GM18507 (cell line): ENCODE measurements around the gene CALML3.
"Not testable (repeated sequence)": the region's sequence is repeated elsewhere in the genome, so short reads cannot be mapped to it uniquely, and the experiment has no call there.

ENCODE experiments used
- DNase-seq: peaks from one replicate; pipeline ENCODE4 v3.0.0; 2011; ENCODE audit warnings: low read depth; ENCODE audit not compliant: insufficient read length; ENCODE audit errors: extremely low spot score
- FAIRE-seq: peaks from 2 replicates; lab custom pipeline; 2011; peaks lifted over from hg19 to GRCh38; lab: Jason Lieb, UNC

CALML3 gene

DNA sequence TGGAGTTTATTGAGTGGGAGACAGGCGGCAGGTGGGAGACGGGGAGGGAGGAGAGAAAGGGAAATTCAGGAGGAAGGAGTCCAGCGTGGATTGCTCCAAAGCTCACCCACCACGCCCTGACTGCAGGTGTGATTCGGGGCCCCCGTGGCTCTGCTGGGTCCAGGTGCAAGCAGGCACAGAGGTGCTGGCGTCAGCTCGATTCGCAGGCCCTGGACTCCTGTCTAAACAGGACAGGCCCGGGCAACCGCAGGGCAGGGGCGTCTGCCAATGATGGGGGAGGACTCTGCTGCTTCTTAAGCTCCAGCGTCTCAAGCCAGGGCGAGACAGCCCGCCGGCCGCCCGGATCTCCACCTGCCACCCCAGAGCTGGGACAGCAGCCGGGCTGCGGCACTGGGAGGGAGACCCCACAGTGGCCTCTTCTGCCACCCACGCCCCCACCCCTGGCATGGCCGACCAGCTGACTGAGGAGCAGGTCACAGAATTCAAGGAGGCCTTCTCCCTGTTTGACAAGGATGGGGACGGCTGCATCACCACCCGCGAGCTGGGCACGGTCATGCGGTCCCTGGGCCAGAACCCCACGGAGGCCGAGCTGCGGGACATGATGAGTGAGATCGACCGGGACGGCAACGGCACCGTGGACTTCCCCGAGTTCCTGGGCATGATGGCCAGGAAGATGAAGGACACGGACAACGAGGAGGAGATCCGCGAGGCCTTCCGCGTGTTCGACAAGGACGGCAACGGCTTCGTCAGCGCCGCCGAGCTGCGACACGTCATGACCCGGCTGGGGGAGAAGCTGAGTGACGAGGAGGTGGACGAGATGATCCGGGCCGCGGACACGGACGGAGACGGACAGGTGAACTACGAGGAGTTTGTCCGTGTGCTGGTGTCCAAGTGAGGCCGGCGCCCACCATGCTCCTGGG, at the start of gene CALML3:
TSS of gene CALML3 (plus strand) at position 321 of the 920 bp plus-strand sequence. CDS start at position 446, 125 bp downstream.
- DNase-seq (no peak), FAIRE-seq (no peak)

DNA sequence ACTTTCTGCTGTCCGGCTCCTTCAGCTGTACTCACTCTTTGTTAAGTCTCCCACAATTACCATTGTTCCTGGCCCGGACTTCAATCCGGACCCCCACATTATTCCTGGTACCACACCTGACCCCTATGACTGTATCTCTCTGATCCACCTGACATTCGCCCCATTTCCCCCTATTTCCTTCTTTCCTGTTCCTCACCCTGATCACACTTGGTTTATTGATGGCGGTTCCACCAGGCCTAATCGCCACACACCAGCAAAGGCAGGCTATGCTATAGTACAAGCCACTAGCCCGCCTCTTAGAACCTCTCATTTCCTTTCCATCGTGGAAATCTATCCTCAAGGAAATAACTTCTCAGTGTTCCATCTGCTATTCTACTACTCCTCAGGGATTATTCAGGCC, 49.7 kb upstream of the CALML3 start:
- FAIRE-seq, DNase-seq: not testable (repeated sequence)

DNA sequence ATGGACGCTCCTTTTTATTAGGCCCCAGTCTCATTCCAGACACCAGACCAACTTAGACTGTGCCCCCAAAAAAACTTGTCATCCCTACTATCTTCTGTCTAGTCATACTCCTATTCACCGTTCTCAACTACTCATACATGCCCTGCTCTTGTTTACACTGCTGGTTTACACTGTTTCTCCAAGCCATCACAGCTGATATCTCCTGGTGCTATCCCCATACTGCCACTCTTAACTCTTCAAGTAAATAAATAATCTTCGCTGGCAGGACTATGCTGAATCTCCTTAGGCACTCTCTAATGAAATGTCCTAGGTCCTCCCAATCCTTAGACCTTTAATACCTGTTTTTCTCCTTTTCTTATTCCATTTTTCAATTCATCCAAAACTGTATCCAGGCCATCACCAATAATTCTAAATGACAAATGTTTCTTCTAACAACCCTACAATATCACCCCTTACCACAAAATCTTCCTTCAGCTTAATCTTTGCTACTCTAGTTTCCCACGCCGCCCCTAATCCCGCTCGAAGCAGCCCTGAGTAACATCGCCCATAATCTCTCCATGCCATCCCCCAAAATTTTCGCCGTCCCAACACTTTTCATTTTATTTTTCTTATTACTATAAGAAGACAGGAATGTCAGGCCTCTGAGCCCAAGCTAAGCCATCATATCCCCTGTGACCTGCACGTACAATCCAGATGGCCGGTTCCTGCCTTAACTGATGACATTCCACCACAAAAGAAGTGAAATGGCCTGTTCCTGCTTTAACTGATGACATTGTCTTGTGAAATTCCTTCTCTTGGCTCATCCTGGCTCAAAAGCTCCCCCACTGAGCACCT, 48.6 kb upstream of the CALML3 start:
- not testable (repeated sequence) for FAIRE-seq, DNase-seq

DNA sequence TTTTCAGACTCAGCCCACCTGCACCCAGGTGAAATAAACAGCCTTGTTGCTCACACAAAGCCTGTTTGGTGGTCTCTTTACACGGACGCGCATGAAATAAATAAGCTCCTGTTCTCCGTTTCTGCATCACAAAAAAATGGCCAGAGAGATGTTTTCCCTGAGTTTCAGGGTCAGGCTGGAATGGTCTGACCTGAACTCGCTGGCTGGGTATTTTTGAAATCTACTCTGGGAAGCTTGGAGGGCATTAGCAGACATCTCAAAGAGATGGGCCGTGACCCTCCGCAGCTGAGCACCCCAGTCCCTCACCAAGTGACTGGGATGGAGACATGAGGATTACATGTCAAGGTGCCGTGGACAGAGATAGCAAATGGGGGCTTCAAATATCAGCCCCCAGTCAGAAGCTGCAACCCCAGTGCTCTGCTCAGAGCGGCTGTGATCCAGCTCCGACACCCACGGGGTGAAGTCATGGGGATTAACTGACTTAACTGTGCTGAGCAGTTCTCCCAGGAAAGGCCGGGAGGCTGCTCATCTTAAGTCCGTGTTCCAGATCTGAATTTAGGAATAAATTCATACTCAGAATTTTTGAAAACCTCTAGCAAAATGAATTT, 47.7 kb upstream of the CALML3 start:
- FAIRE-seq = no peak
- DNase-seq = no peak

DNA sequence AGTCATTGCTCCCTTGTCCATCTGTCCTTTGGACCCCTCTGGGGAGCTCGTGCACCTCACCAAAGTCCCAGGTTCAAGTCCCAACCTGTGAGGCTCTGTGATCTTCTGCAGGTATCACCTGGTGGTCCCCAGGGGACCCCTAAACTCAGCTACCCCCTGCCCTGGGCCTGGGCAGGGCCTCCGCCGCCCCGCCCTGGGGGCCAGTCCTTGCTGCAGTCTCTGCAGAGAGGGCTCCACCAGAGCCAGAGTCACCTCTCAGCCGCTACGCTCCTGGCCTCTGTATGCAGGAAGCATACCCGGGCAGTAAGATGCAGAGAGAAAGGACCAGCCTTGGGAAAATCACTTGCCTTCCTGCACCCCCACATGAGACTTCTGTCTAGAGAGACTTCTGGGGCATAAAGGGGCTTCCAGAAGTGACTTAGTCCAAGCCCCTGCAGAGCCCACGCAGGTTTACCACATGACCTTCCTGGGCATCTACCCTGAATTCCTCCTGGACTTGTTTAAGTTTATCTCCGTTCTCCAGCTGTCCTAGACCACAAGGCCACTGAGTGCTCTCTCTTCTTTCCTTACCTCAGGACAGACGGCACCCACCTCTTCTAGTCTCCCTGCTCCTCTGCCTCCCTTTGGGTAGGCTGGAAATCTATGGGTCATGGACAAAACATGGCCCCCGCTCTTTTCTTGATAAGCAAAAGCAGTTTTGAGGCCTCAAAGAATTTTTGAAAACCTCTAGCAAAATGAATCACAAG, 46.6 kb upstream of the CALML3 start:
- DNase-seq = no peak

DNA sequence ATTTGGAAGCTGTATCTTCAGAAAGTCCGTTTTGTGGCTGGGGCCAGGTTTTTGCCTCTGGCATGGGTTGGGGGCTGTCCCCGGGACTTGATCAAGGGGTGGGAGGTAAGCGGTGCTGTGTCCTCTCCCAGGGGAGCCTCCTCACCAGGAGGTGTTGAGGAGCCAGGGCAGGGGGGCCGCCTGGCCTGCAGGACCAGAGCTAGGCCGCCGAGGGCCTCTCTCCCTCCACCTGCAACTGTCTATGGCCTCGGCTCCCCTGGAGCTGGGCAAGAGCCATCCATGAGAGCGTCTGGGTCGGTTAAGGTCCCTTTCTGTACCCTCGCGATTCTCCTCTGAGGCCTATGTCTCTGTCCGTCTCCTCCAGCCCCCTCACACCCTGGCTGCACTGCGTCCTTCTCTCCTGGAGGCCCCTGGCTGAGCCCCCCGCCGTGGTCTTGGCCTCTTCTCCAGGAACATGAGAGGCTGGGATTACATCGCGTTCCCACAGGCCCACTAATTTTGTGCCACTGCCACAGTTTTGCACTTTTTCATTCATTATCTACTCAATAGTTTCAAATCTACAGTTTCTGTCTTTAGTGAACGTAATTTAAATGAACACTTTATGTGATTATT, 46.0 kb upstream of the CALML3 start:
- no peak for DNase-seq
- no peak for FAIRE-seq

More for the DNA sequence above, 46.6 kb upstream of the CALML3 start:
- no peak for FAIRE-seq

DNA sequence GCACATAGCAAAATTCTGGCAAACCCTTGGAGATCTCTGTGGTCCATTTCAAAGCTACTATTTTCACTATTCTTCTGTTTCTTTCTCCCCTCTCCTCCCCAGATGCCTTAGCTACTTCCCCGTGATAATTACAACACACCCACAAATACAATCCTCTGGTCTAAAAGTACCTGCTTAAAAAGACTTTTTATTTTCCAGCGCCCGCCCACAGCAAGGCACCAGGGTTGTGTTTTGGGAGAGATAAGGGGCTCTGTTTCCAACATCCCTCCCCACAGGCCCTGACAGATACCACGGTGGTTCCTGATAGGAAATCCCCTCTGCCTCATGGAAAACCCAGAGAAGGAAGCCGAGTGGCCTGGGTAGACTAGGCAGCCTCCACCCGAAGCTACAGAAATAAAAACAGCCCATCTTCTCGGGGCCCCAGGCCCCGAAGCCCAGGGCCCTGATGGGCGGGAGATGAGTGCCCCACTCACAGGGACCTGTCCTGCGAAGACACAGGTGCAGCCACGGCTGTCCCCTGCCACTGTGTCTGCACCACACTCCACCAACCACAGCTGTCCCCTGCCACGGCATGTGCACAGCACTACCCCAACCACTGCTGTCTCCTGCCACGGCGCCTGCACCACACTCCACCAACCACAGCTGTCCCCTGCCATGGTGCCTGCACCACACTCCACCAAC, 45.1 kb upstream of the CALML3 start:
- DNase-seq (no peak), FAIRE-seq (no peak)

DNA sequence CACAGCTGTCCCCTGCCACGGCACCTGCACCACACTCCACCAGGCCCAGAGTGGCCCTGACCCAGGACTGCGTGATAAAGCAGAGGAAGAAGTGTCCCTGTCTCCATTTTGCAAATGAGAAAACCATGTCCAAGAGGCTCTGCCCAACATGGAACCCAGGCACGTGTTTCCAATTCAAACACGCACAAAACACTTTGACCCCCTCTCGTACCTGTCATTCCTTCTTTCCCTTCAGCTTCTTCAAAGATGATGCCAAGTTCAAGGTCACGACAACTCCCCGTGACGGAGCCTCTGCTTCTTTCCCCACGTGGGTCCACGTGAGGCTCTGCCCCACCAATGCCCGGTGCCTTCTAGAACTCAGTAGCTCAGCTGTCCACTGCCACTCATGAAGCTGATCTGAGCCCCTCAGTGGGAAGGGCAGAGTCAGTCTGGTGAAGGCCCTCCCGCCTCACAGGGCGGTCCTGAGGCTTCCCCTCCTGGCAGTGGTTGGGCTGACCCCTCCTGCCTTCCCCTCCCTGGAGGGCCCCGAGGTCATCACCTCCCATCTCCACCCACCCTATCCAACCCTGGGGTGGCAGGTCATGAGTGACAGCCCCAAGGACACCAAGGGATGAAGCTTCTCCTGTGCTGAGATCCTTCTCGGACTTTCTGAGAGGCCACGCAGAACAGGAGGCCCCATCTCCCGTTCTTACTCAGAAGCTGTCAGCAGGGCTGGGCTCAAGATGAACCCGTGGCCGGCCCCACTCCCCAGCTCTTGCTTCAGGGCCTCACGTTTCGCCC, 44.4 kb upstream of the CALML3 start:
- no peak for DNase-seq
- FAIRE-seq = no peak

DNA sequence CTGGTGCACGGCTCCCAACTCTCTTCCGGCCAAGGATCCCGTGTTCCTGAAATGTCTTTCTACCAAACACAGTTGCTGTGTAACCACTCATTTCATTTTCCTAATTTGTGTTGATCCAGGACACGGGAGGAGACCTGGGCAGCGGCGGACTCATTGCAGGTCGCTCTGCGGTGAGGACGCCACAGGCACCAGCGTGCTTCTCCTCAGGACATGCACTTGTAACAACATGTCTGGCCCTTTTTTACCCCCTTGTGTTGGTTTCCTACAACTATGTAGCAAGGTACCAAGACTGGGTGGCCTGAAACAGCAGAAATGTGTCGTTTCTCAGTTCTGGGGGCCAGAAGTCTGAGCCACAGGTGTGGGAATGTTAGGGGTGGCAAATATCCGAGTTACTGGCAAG, 43.6 kb upstream of the CALML3 start:
- FAIRE-seq = no peak
- DNase-seq = no peak

DNA sequence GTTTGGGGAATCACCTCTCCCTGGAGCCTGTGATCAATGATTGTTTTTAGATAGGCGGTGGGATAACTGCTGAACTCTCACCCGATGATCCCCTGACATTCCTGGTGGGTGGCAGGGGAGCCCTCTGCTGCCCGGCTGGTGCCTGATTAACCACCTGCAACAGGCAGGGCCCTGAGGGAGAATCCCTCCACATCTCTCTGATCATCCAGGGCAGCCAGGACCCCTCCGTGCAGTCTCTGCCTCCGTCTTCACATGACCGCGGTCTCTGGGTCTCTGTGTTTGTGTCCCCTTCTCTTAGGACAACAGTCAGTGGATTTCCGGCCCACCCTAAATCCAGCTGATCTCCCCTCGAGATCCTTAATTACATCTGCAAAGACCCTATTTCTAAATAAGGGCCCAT, 42.7 kb upstream of the CALML3 start:
- no peak for FAIRE-seq
- DNase-seq = no peak

DNA sequence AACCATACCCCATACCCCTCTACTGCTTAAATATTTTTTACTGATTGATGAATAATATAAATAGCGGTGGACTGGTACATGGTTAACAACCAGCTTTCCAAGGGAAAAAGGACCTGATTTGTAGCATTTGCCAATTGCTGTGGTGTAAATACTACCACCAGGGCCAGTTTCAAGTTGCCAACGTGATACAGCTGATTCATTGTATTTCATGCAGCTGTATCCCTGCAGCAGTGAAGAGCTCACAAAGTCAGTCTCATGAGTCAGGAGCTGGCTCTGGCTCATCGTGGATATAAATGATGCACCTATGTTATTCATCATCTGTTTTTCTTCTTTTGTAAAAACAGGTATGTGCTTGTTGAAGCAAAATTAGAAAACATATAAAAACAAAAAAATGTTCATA, 40.6 kb upstream of the CALML3 start:
- no peak for FAIRE-seq

DNA sequence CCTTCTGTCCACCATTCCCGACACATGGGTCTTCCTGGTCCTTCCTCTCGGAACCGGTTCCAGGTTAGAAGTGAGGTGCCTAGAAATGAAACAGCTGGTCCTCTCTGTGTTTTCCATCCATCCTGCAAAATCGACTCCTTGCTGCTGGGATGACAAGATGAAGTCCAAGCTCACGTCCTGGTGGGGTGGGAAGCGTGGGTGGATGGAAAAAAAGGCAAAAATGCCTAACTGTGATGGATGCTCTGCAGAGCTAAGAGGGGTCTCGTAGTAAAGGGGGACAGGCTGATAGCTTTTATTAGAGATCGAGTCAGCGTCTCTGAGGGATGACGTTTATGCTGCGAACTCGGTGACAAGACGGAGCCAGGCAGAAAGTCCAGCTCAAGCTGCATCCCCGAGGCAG, 39.5 kb upstream of the CALML3 start:
- DNase-seq = no peak

More for the DNA sequence above, 40.6 kb upstream of the CALML3 start:
- DNase-seq = no peak

DNA sequence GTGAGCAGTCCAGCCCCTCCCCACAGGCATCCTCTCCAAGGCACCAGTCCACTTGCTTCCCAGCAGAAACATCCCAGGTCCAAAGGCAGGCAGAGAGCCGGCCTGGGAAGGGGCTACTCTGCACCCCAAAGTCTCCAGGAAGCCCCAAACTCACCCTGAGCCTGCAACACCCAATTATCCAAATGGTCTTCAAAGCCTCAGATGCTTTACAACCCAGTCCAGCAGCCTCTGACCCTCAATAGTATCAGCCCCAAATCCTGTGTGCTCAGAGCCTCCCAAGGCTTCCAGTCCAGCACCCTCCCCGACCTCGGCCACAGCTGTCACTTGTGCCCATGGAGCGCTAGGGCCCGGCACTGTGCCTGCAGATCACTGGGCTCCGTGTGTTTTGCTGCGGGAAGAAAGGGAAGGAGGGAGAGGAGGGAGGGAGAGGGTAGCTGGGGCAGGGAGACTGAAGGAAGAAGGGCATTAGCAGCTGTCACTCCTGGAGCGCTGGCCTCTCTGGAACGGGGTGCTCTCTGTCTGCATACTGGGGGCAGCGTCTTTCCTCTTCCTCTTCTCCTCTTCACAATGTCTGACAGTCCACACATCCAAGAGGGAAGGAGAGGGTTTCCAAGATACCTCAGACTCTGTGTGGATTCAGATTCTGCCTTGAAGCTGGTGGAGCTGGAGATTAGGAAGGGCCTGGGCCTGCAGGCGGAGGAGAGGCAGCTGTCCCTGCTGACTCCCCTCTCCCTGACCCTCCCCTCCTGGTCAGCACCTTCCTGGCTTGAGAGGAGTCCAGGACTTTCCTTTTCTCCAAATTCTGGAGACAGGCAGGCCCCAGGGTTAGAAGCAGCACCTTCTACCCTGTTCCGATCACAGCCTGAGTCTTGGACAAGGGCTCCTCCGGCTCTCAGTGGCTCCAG, 38.6 kb upstream of the CALML3 start:
- FAIRE-seq = no peak
- DNase-seq = no peak

More for the DNA sequence above, 39.5 kb upstream of the CALML3 start:
- FAIRE-seq = no peak

DNA sequence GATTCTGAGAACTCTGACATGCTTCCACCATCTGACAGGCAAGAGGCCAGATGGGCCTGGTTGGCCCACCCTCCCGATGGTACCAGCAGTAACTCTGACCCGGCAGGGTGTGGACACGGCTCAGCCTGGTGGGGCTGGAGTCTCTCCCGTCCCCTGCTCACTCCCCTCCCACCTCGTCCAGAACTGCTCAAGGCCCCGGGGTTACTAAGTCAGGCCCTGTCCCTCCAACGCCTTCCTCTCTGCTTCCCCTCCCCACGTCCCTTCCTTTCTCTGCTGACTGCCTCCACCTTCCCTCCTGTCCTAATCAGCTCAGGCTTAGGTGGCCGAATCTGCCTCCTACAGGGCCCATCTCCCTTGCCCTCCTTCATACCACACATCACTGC, 37.9 kb upstream of the CALML3 start:
- no peak for DNase-seq
- no peak for FAIRE-seq

DNA sequence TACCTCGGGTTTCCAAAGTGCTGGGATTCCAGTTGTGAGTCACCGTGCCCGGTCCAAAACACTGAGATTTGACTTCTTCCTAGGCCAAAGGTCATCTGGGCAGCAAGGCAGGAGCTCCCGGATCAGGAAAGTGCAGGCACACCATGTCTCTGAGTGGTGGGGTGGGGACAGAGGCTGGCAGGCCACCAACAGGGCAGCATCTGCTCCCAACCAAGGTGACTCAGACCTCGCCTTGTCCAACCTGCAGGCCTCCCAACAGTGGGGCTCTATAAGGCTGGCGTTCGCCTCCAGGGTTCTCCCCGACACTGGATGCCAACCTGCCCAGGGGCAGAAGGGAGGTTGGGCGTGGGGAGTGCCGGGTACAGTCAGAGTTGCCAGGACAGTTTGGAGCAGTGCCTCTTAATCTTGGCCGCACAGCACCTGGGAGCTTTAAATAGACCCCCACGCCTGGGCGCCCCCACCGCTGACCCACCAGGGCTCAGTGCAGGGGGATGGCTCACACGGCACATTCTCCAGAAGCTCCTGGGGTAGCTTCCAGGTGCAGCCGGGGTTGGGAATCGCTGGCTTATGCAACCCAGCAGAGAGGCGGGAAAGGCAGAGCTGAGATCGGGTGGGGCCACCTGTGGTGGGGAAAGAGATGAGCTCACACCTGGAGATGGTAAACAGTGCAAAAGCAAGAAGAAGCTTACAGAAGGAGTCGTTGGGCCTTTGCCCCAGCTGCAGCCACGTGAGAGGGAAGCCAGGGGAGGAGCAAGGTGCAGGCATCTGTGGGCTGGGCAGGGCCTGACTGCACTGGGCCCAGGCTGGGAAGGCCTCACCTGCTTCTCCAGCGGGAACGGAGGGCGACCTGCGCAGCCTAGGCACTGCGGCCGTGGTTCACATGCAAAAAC, 36.2 kb upstream of the CALML3 start:
- no peak for FAIRE-seq
- DNase-seq = no peak

DNA sequence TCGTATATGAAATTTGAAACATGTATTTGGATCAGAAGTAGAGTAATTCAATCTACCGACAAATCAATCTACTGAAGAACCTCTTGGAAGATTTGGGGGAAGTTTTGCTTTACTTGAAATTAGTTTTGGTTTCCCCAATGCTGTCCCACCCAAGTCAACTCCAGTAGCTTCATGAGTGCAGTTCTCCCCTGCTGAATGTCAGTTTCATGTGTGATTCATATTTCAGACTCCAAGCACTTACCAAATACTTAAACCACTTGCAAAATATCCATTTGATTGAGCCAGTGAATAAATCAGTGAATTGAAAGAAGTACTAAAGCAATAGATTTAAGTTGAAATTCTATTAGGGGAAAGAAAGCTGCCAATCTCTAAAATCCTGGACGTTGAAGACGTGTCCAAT, 34.7 kb upstream of the CALML3 start:
- no peak for FAIRE-seq
- DNase-seq = no peak
